Naive thymus-derived CD4-positive, alpha-beta T cell (primary cell): ENCODE results near the gene FIZ1. TPM values are rescaled to one million over a fixed set of nuclear protein-coding genes. Genes with fewer than 3 reads are reported as not detected.

Source experiments
- ATAC-seq: fragments of 150-1000 bp; cut with Tn5 transposase; 2 replicates; pipeline ENCODE4 v1.10.0; 2021; ENCODE audit warnings: mild to moderate bottlenecking, moderate library complexity
- CTCF ChIA-PET: fragments of 350-600 bp; sonication (Branson Sonifier 250); formaldehyde crosslinking; loops from one replicate; lab custom pipeline; 2021; ENCODE audit warnings: antibody characterized with exemption; lab: Charles Lee
- POLR2A ChIA-PET: fragments of 350-600 bp; sonication (Branson Sonifier 250); formaldehyde crosslinking; loops from one replicate; lab custom pipeline; 2021; ENCODE audit warnings: antibody characterized with exemption, inconsistent platforms; lab: Charles Lee
- DNase-seq, 9 donors: peaks; one replicate each; pipeline versions ENCODE4 v3.0.0 to v3.0.0-alpha.2; 2020 to 2022; ENCODE audit warnings: mixed read lengths in 1 of 9
- H3K27ac ChIP-seq: one replicate; pipeline ENCODE4 v1.7.0; 2013; ENCODE audit warnings: mild to moderate bottlenecking, low read depth, low read length, moderate library complexity
- H3K27me3 ChIP-seq, 2 donors: one replicate each; pipeline ENCODE4 v1.7.0; 2013; ENCODE audit warnings: low read length in 2 of 2, mild to moderate bottlenecking in 2 of 2, moderate library complexity in 2 of 2; ENCODE audit not compliant: control insufficient read depth in 2 of 2, insufficient read depth in 2 of 2
- H3K36me3 ChIP-seq, 3 experiments: 1 replicate in 2 of 3; 2 replicates in 1 of 3; pipeline ENCODE4 v1.7.0; 2013; ENCODE audit warnings: low read length in 3 of 3, mild to moderate bottlenecking in 3 of 3, moderate library complexity in 1 of 3; ENCODE audit not compliant: insufficient read depth in 3 of 3, control insufficient read depth in 2 of 3
- H3K4me1 ChIP-seq, 2 donors: one replicate each; pipeline ENCODE4 v1.7.0; 2013; ENCODE audit warnings: low read length in 2 of 2, mild to moderate bottlenecking in 2 of 2, moderate library complexity in 1 of 2; ENCODE audit not compliant: control insufficient read depth in 2 of 2, insufficient read depth in 2 of 2
- H3K4me3 ChIP-seq: 2 replicates; pipeline ENCODE4 v1.7.0; 2013; ENCODE audit warnings: mild to moderate bottlenecking, low read length
- H3K9me3 ChIP-seq, 3 experiments: 1 replicate in 2 of 3; 2 replicates in 1 of 3; pipeline ENCODE4 v1.7.0; 2013; ENCODE audit warnings: low read length in 3 of 3; ENCODE audit not compliant: control insufficient read depth in 2 of 3
- H3K27ac Mint-ChIP-seq, 9 donors: one replicate each; pipeline ENCODE4 v1.8.0; 2020 to 2022; ENCODE audit warnings: mixed read lengths in 9 of 9, mild to moderate bottlenecking in 8 of 9, moderate library complexity in 5 of 9, inconsistent platforms in 2 of 9
- H3K27me3 Mint-ChIP-seq, 5 donors: one replicate each; pipeline ENCODE4 v1.8.0; 2021 to 2022; ENCODE audit warnings: mixed read lengths in 5 of 5, mild to moderate bottlenecking in 1 of 5
- H3K36me3 Mint-ChIP-seq, 5 donors: one replicate each; pipeline ENCODE4 v1.8.0; 2020 to 2022; ENCODE audit warnings: mixed read lengths in 5 of 5, mild to moderate bottlenecking in 3 of 5, inconsistent platforms in 1 of 5
- H3K4me1 Mint-ChIP-seq, 7 donors: one replicate each; pipeline ENCODE4 v1.8.0; 2020 to 2022; ENCODE audit warnings: mixed read lengths in 7 of 7, mild to moderate bottlenecking in 3 of 7, inconsistent platforms in 1 of 7
- H3K4me3 Mint-ChIP-seq, 10 donors: one replicate each; pipeline ENCODE4 v1.8.0; 2020 to 2022; ENCODE audit warnings: mild to moderate bottlenecking in 10 of 10, mixed read lengths in 10 of 10, moderate library complexity in 6 of 10, inconsistent platforms in 2 of 10
- H3K9me3 Mint-ChIP-seq, 11 donors: one replicate each; pipeline ENCODE4 v1.8.0; 2020 to 2022; ENCODE audit warnings: mixed read lengths in 11 of 11, mild to moderate bottlenecking in 4 of 11, inconsistent platforms in 1 of 11, moderate library complexity in 1 of 11
- intact Hi-C, 2 donors: fragments of 100-400 bp; cut with micrococcal nuclease; formaldehyde crosslinking; loops; one replicate each; pipeline ENCODE4 v1.15.1; 2023
- polyA plus RNA-seq, 2 donors: library from polyadenylated mRNA; unstranded; fragments of 300-500 nt; fragmentation: Illumina TruSeq; gene quantifications; one replicate each; pipeline ENCODE4 v1.2.3, GENCODE V29; 2021
- total RNA-seq, 6 experiments: library from RNA in 5 of 6; stranded (reverse) in 5 of 6; gene quantifications; 1 replicate in 5 of 6; 2 replicates in 1 of 6; pipeline ENCODE4 v1.2.3 and lab custom pipeline; 2021 to 2026

Gene FIZ1
- total and polyA plus RNA-seq, 7 experiments from 2014 or later = 3.3 to 32.0 (median 10.6) TPM

- ATAC-seq (no peak), DNase-seq (no peak)
- ChIA-PET CTCF (no interaction called here), POLR2A (interaction anchor here (0.7 kb wide), 1 partner anchor 34 kb away, joined by 3 read pairs; the partner anchor contains the start of gene ZNF784)
- peaks cover 8 to 21% (median 15%) of the 10 kb centered on the region in 5 donors for H3K36me3 Mint-ChIP-seq
- peaks cover 10 to 22% of the 10 kb centered on the region in 2 donors for H3K4me1 ChIP-seq
- H3K27me3 Mint-ChIP-seq = peaks cover 0 to 17% (median 0%) of the 10 kb centered on the region in 5 donors
- H3K4me1 Mint-ChIP-seq = peaks cover under 1 to 33% (median 17%) of the 10 kb centered on the region in 7 donors
- no peaks in the 10 kb centered on the region for H3K9me3 ChIP-seq
- H3K27ac Mint-ChIP-seq = no peak overlapping the region
- no peaks in the 10 kb centered on the region for H3K9me3 Mint-ChIP-seq
- no peak overlapping the region for H3K4me3 ChIP-seq
- H3K36me3 ChIP-seq = peaks cover 0 to 25% (median 0%) of the 10 kb centered on the region in 3 experiments
- H3K27ac ChIP-seq = no peak overlapping the region
- intact Hi-C loops = no loop called here
- H3K27me3 ChIP-seq = no peaks in the 10 kb centered on the region
- no peak overlapping the region for H3K4me3 Mint-ChIP-seq
Measured at GRCh38 chr19:55590617-55591016, 8.7 kb downstream of the FIZ1 start.

GRCh38 chr19:55590109-55590508 lies 9.2 kb downstream of the FIZ1 start:
- H3K4me3 ChIP-seq = no peak overlapping the region
- no peak overlapping the region for H3K27ac ChIP-seq
- ATAC-seq (no peak), DNase-seq (no peak)
- ChIA-PET CTCF (no interaction called here), POLR2A (interaction anchor here (0.7 kb wide), 1 partner anchor 34 kb away, joined by 3 read pairs; the partner anchor contains the start of gene ZNF784)
- H3K36me3 ChIP-seq = peaks cover 0 to 20% (median 0%) of the 10 kb centered on the region in 3 experiments
- Mint-ChIP-seq H3K9me3 (no peaks in the 10 kb centered on the region), H3K4me3 (no peak overlapping the region), H3K27ac (peak overlapping the region in 1 of 9 donors; percentile 77), H3K36me3 (peaks cover 3 to 16% (median 10%) of the 10 kb centered on the region in 5 donors), H3K4me1 (peaks cover 6 to 38% (median 22%) of the 10 kb centered on the region in 7 donors), H3K27me3 (peaks cover 0 to 22% (median 0%) of the 10 kb centered on the region in 5 donors)
- H3K9me3 ChIP-seq = no peaks in the 10 kb centered on the region
- H3K27me3 ChIP-seq = no peaks in the 10 kb centered on the region
- intact Hi-C loops = no loop called here
- peaks cover 10 to 22% of the 10 kb centered on the region in 2 donors for H3K4me1 ChIP-seq

- CTCF ChIA-PET = interaction anchor here (0.5 to 0.6 kb wide), 2 partner anchors 170 to 175 kb away, joined by 3 to 7 read pairs; no protein-coding TSS in a partner anchor
- Mint-ChIP-seq H3K27ac (peak overlapping the region in 1 of 9 donors; percentile 28), H3K36me3 (peaks cover 0 to 9% (median 3%) of the 10 kb centered on the region in 5 donors), H3K27me3 (peaks cover 0 to 32% (median 0%) of the 10 kb centered on the region in 5 donors), H3K4me3 (peak overlapping the region in 5 of 10 donors; percentile 21 to 65 (median 25)), H3K9me3 (no peaks in the 10 kb centered on the region), H3K4me1 (peaks cover 7 to 40% (median 26%) of the 10 kb centered on the region in 7 donors)
- no peak for ATAC-seq
- Histone ChIP-seq H3K27me3 (no peaks in the 10 kb centered on the region), H3K27ac (no peak overlapping the region), H3K4me1 (peaks cover 10 to 22% of the 10 kb centered on the region in 2 donors), H3K36me3 (peaks cover 0 to 11% (median 0%) of the 10 kb centered on the region in 3 experiments), H3K9me3 (no peaks in the 10 kb centered on the region), H3K4me3 (no peak overlapping the region)
- POLR2A ChIA-PET = interaction anchor here (1.5 to 5.1 kb wide), 2 partner anchors 10 to 47 kb away, joined by 3 to 44 read pairs; partner anchors contain the start of genes FIZ1 and ZNF524
- DNase-seq = no peak
- intact Hi-C loops = loop anchor here (5.0 to 10.0 kb wide), 2 partner anchors 71 to 204 kb away; partner anchors contain the start of genes RPL28 (in 1 of the 2) and TMEM238 (in 1 of the 2)
Measured at GRCh38 chr19:55588738-55589137, 10.6 kb downstream of the FIZ1 start.

GRCh38 chr19:55586976-55587668 lies 12.2 kb downstream of the FIZ1 start:
- ChIA-PET CTCF (interaction anchor here (1.0 to 1.5 kb wide), 3 partner anchors 12 to 40 kb away, joined by 3 to 8 read pairs (median 4); partner anchors contain the start of gene FIZ1), POLR2A (interaction anchor here (0.6 to 5.1 kb wide), 5 partner anchors 11 to 48 kb away, joined by 3 to 44 read pairs (median 3); partner anchors contain the start of genes FIZ1, ZNF524, ZNF784 and ZNF865)
- H3K27ac ChIP-seq = peak overlapping the region; percentile 32
- H3K27me3 ChIP-seq = no peaks in the 10 kb centered on the region
- no peaks in the 10 kb centered on the region for H3K9me3 ChIP-seq
- peaks cover 10 to 22% of the 10 kb centered on the region in 2 donors for H3K4me1 ChIP-seq
- peak overlapping the region; percentile 83 to 95 (median 88) for H3K4me3 Mint-ChIP-seq
- H3K27me3 Mint-ChIP-seq = peaks cover 0 to 32% (median 0%) of the 10 kb centered on the region in 5 donors
- peaks cover 0 to 2% (median 0%) of the 10 kb centered on the region in 3 experiments for H3K36me3 ChIP-seq
- H3K4me3 ChIP-seq = peak overlapping the region; percentile 63
- intact Hi-C loops = loop anchor here (1.0 to 10.0 kb wide), 5 partner anchors 12 to 202 kb away; partner anchors contain the start of genes FIZ1 (in 2 of the 2), ZNF784 (in 2 of the 2), ZNF865 (in 2 of the 2) and RPL28 (in 1 of the 2)
- no peaks in the 10 kb centered on the region for H3K9me3 Mint-ChIP-seq
- H3K36me3 Mint-ChIP-seq = peaks cover 0 to 6% (median 0%) of the 10 kb centered on the region in 5 donors
- peaks cover 8 to 41% (median 27%) of the 10 kb centered on the region in 7 donors for H3K4me1 Mint-ChIP-seq
- DNase-seq = peak; percentile 83 to 92 (median 89)
- H3K27ac Mint-ChIP-seq = peak overlapping the region; percentile 16 to 88 (median 86)
- peak; percentile 99 for ATAC-seq

GRCh38 chr19:55585658-55586339 lies 13.5 kb downstream of the FIZ1 start:
- Histone ChIP-seq H3K4me1 (peaks cover 20 to 29% of the 10 kb centered on the region in 2 donors), H3K9me3 (no peaks in the 10 kb centered on the region), H3K4me3 (peak overlapping the region; percentile 50), H3K27me3 (no peaks in the 10 kb centered on the region), H3K27ac (peak overlapping the region; percentile 59), H3K36me3 (no peaks in the 10 kb centered on the region)
- Mint-ChIP-seq H3K4me1 (peaks cover 18 to 52% (median 38%) of the 10 kb centered on the region in 7 donors), H3K36me3 (no peaks in the 10 kb centered on the region), H3K27me3 (peaks cover 0 to 32% (median 0%) of the 10 kb centered on the region in 5 donors), H3K4me3 (peak overlapping the region; percentile 45 to 95 (median 86)), H3K27ac (peak overlapping the region in 8 of 9 donors; percentile 33 to 94 (median 68)), H3K9me3 (no peaks in the 10 kb centered on the region)
- ChIA-PET POLR2A (interaction anchor here (0.6 to 5.1 kb wide), 3 partner anchors 13 to 69 kb away, joined by 3 to 44 read pairs (median 3); partner anchors contain the start of genes FIZ1 and ZNF524), CTCF (interaction anchor here (0.7 to 1.5 kb wide), 3 partner anchors 14 to 68 kb away, joined by 4 to 8 read pairs (median 4); partner anchors contain the start of gene FIZ1)
- peak; percentile 36 for ATAC-seq
- intact Hi-C loops = loop anchor here (5.0 to 10.0 kb wide), 2 partner anchors 68 to 201 kb away; partner anchors contain the start of genes RPL28 (in 1 of the 2) and TMEM238 (in 1 of the 2)
- peak in 6 of 9 donors; percentile 26 to 57 (median 35) for DNase-seq
